GM21367 (cell line): ENCODE data around the gene CABP7.

ENCODE experiments used
- ATAC-seq: cut with Tn5 transposase; IDR thresholded peaks from one replicate; pipeline ENCODE4 v1.9.1; 2021; ENCODE audit not compliant: unreplicated experiment

CABP7 gene

GRCh38 chr22:29769723-29770321, 50.0 kb downstream of the CABP7 start:
- ATAC-seq: no peak

GRCh38 chr22:29772170-29772641, 52.4 kb downstream of the CABP7 start:
- ATAC-seq: no peak

GRCh38 chr22:29773233-29773632, 53.4 kb downstream of the CABP7 start:
- no peak for ATAC-seq

GRCh38 chr22:29780220-29780619, 60.4 kb downstream of the CABP7 start:
- ATAC-seq: no peak

- ATAC-seq: no peak
Measured at GRCh38 chr22:29780748-29781676, 61.2 kb downstream of the CABP7 start.
